HFF-Myc (cell line): Measurements from ENCODE around the gene LDB3.
"Not testable (repeated sequence)": the region's sequence is repeated elsewhere in the genome, so short reads cannot be mapped to it uniquely, and the experiment has no call there.

Experiments used
- DNase-seq: peaks from one replicate; pipeline ENCODE4 v3.0.0-alpha.2; 2011; ENCODE audit warnings: low read depth; ENCODE audit errors: extremely low read depth
- H3K4me3 ChIP-seq: replicated peaks from 2 replicates; pipeline ENCODE4 v1.5.1; 2011; ENCODE audit warnings: low read depth, mild to moderate bottlenecking, control low read depth, low read length
- TF ChIP-seq, protein P1 (sequence below): IDR thresholded peaks from 2 replicates; pipeline ENCODE4 v1.5.1; 2012; ENCODE audit warnings: mild to moderate bottlenecking, low read depth, low read length, control low read depth; ENCODE audit errors: missing control alignments

The LDB3 gene

DNA sequence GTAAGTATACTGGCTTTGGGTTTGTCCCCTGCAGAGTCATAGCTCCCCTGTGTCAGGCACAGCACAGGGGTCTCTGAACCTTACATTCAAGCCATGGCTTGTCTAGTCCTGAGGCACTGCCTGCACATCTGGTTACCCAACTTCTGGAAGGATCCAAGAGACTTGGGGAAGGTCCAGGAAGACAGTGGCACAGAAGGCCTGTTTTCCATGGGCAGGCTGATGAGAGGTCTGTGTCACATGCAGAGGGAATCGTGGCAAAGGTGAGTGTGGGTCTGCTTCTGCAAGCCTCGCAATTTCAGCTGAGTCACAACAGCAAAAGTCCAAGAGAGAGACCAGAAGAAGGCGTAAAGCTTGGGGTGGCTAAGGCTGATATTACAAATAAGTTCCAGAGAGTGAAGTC, 59.7 kb downstream of the LDB3 start:
- DNase-seq: no peak
- no peak overlapping the region for H3K4me3 ChIP-seq
- TF ChIP-seq, protein P1, sequence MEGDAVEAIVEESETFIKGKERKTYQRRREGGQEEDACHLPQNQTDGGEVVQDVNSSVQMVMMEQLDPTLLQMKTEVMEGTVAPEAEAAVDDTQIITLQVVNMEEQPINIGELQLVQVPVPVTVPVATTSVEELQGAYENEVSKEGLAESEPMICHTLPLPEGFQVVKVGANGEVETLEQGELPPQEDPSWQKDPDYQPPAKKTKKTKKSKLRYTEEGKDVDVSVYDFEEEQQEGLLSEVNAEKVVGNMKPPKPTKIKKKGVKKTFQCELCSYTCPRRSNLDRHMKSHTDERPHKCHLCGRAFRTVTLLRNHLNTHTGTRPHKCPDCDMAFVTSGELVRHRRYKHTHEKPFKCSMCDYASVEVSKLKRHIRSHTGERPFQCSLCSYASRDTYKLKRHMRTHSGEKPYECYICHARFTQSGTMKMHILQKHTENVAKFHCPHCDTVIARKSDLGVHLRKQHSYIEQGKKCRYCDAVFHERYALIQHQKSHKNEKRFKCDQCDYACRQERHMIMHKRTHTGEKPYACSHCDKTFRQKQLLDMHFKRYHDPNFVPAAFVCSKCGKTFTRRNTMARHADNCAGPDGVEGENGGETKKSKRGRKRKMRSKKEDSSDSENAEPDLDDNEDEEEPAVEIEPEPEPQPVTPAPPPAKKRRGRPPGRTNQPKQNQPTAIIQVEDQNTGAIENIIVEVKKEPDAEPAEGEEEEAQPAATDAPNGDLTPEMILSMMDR: no peak

DNA sequence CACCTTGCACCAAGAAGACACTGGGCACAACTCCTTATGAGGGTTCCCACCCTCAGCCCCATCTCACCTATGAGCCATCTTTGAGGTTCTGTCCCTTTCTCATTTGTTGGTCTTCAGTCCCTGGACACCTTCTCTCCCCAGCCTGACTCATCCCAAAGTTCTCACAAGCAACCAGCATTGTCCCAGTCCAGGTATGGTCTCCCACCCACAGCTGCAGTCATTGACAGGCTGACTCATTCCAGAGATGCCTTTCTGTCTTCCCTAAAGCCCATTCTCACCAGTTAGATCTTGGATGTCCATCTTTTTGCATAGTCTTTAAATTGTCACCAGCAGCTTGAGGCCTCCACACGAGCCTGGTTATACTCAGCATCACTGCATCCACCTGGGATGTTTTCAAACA, 61.4 kb downstream of the LDB3 start:
- TF ChIP-seq, protein P1: no peak
- DNase-seq: no peak
- no peak overlapping the region for H3K4me3 ChIP-seq

DNA sequence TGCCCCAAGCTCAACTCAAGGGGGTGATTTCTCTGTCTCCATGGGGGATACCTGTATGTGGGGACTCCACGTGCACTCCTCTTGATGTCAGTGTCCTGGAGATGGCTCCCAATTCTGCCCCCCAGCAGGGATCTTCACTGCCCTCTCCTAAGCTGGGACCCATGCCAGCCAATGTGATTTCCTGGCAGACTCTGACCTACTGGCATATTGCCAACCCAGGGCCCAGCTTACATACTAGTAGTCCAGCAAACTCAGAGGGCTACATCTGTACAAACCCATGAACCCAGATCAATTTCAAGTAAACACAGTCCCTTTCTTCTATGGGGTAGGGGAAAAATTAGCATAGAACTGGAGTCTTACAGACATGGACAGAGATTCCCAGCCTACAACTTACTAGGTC, 61.9 kb downstream of the LDB3 start:
- TF ChIP-seq, protein P1: no peak
- DNase-seq: no peak
- no peak overlapping the region for H3K4me3 ChIP-seq

DNA sequence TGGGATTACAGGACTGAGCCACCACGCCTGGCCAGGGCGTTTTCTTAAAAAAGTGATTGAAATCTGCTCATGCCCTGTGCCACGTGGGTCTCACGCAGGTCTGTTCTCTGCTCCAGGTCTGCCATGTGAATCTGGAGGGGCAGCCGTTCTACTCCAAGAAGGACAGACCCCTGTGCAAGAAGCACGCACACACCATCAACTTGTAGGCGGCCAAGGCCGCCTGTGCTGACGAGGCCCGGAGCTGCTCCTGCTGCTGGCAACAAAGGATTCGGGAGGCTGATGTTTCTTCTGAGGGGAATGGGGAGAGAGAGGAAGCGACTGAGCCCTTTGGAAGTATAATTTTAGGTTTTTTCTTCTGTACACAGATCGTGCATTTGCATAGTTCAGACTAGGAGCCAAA, 64.5 kb downstream of the LDB3 start:
- no peak overlapping the region for H3K4me3 ChIP-seq
- TF ChIP-seq, protein P1: no peak
- no peak for DNase-seq

DNA sequence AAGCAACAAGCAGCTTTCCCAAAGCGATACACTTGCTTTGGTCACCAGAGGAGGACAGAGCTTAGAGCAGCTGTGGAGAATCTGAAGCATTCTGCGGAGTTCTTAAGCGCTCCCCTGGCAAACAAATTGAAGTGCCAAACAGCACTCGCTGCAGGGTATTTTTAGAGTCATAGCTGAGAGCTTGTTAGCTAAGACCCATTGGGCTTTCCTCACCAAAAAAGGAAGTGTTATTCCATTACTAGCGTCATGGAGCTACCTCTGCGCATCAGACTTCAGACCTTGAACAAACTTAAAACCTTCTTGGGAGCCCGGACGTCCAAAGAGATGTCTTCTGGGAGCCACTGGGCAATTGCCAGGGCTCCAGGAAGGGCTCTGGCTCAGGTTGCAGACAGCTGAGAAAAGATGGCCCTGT, 65.0 kb downstream of the LDB3 start:
- DNase-seq: no peak
- H3K4me3 ChIP-seq: no peak overlapping the region
- TF ChIP-seq, protein P1: no peak

DNA sequence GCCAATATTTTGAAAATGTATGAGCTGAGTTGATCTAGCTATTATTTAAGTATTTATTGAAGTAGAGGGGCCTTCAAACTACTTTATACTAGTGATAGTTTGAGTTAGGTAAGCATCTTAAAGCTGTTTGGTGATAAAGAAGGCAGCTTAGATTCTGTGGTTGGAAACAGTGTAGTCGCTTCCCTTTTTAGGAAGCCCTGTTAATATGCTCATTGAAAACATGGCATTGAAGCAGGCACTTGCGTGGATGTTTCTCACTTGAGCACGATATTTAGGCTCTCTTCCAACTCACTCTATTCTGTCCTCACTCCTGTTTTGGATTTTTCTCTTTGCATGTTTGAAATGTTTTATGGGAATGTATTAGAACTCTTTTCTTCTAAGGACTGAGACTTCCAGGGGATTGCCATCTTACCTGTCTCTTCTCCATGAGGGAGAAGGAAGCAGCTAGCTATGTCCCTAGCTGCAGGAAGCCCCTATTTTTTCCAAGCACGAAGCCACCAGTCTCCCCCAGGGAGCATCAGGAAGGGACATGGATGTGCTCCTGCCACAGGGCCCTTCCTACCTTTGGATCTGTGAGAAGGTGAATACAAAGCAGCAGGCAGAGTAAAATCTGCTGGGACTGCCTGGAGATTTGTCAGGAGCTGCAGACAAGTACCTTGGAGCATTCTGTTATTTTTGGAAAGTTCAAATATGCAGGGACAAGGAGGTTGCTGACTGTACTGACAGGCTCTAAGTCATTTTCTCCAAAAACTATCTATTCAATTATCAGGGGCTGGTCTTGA, 66.1 kb downstream of the LDB3 start:
- DNase-seq: no peak
- H3K4me3 ChIP-seq: no peak overlapping the region
- TF ChIP-seq, protein P1: no peak

DNA sequence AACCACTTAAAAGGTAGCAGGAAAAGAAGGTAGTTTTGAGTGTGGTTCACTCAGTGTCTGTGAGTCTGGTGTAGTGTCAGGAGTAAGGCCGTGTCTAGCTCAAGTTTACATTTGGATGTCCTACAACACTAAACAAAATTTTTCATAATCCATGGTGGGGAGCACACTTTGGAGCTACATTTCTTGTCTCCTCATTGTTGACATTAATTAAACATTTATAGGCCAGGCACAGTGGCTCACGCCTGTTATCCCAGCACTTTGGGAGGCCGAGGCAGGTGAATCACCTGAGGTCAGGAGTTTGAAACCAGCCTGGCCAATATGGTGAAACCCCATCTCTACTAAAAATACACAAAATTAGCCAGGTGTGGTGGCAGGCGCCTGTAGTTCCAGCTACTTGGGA, 67.0 kb downstream of the LDB3 start:
- not testable (repeated sequence) for DNase-seq, H3K4me3 ChIP-seq
